GM12878 (cell line): ENCODE measurements around the gene MSI2. TPM values are rescaled to one million over a fixed set of nuclear protein-coding genes. Genes with fewer than 3 reads are reported as not detected.
A peak's percentile ranks its signal among the peaks of the same experiment; 100 is the strongest.

Source experiments
- ATAC-seq: fragments of 200-7000 bp; cut with Tn5 transposase; 3 replicates; pipeline ENCODE4 v1.9.1; 2020; ENCODE audit warnings: mild to moderate bottlenecking, moderate library complexity
- BruUV-seq: library from RNA; stranded (reverse); fragments of 400-500 nt; replicated peaks from 2 replicates; lab custom pipeline; 2021; lab: Mats Ljungman, UMichigan
- CTCF ChIA-PET: fragments of 300-600 bp; sonication (Branson Sonifier 250); formaldehyde crosslinking; extraction: SDS; loops from one replicate; lab custom pipeline; 2021; ENCODE audit warnings: inconsistent platforms; lab: Yijun Ruan, JAX
- POLR2A ChIA-PET: fragments of 350-600 bp; formaldehyde crosslinking; extraction: SDS; loops from one replicate; lab custom pipeline; 2021; ENCODE audit warnings: inconsistent platforms; lab: Charles Lee
- RAD21 ChIA-PET: fragments of 300-600 bp; sonication (Branson Sonifier 250); formaldehyde crosslinking; loops from one replicate; lab custom pipeline; 2023; ENCODE audit warnings: antibody characterized with exemption; ENCODE audit not compliant: unreplicated experiment; lab: Charles Lee
- SMC1A ChIA-PET: fragments of 300-600 bp; sonication (Branson Sonifier 250); formaldehyde crosslinking; loops from one replicate; lab custom pipeline; 2023; ENCODE audit not compliant: unreplicated experiment, uncharacterized antibody; lab: Charles Lee
- DNase-seq: peaks from one replicate; pipeline ENCODE4 v3.0.0-alpha.2; 2011; ENCODE audit warnings: low read depth, low spot score
- FAIRE-seq: peaks from 3 replicates; lab custom pipeline; 2011; peaks lifted over from hg19 to GRCh38; lab: Jason Lieb, UNC
- H2AFZ ChIP-seq: 2 replicates; pipeline ENCODE4 v1.6.0; 2011; ENCODE audit warnings: low read depth, low read length, control low read depth; ENCODE audit not compliant: control insufficient read depth
- H3K27ac ChIP-seq: 2 replicates; pipeline ENCODE4 v1.5.1; 2011; ENCODE audit warnings: control low read depth; ENCODE audit not compliant: control insufficient read depth, insufficient read depth
- H3K27me3 ChIP-seq, 2 experiments: replicated peaks in 1 of 2; 2 replicates each; pipeline versions ENCODE4 v1.6.0 to v1.6.1; 2011; ENCODE audit warnings: low read length in 1 of 2; ENCODE audit not compliant: control insufficient read depth in 2 of 2, insufficient read depth in 2 of 2
- H3K36me3 ChIP-seq, 2 experiments: 2 replicates each; pipeline ENCODE4 v1.5.1; 2011; ENCODE audit warnings: low read length in 1 of 2; ENCODE audit not compliant: control insufficient read depth in 2 of 2, insufficient read depth in 2 of 2
- H3K4me1 ChIP-seq: 2 replicates; pipeline ENCODE4 v1.6.1; 2011; ENCODE audit warnings: mild to moderate bottlenecking, low read length, moderate library complexity, mixed read lengths; ENCODE audit not compliant: control insufficient read depth, insufficient read depth
- H3K4me2 ChIP-seq: 2 replicates; pipeline ENCODE4 v1.6.0; 2011; ENCODE audit warnings: control low read depth; ENCODE audit not compliant: control insufficient read depth, insufficient read depth
- H3K4me3 ChIP-seq: fragments of 200-600 bp; sonication (generic); 2 replicates; pipeline ENCODE4 v1.5.1; 2016
- H3K79me2 ChIP-seq: 2 replicates; pipeline ENCODE4 v1.6.0; 2011; ENCODE audit warnings: low read length; ENCODE audit not compliant: control insufficient read depth, insufficient read depth
- H3K9ac ChIP-seq: 2 replicates; pipeline ENCODE4 v1.8.0; 2011; ENCODE audit warnings: low read length, control low read depth, mixed read lengths; ENCODE audit not compliant: control insufficient read depth, insufficient read depth
- H3K9me3 ChIP-seq: replicated peaks from 3 replicates; pipeline ENCODE4 v1.5.1; 2011; ENCODE audit warnings: mild to moderate bottlenecking, low read length; ENCODE audit not compliant: control insufficient read depth, insufficient read depth
- H4K20me1 ChIP-seq: 2 replicates; pipeline ENCODE4 v1.6.0; 2011; ENCODE audit not compliant: control insufficient read depth, insufficient read depth
- BACH1 ChIP-seq: fragments of 450-650 bp; IDR thresholded peaks from 2 replicates; pipeline ENCODE4 v1.6.1; 2017; ENCODE audit warnings: mild to moderate bottlenecking, borderline replicate concordance
- CREB1 ChIP-seq: IDR thresholded peaks from 2 replicates; pipeline ENCODE4 v1.6.1; 2012; ENCODE audit warnings: low read depth, mild to moderate bottlenecking, inconsistent platforms
- EP300 ChIP-seq, 2 experiments: fragments of 150-350 bp in 1 of 2; IDR thresholded peaks; 2 replicates each; pipeline ENCODE4 v1.6.1; 2011 to 2012; ENCODE audit warnings: low read depth in 2 of 2, low read length in 2 of 2, borderline replicate concordance in 1 of 2, improper control_type of control experiment in 1 of 2, inconsistent platforms in 1 of 2; ENCODE audit not compliant: control insufficient read depth in 1 of 2
- HDGF ChIP-seq: fragments of 450-650 bp; IDR thresholded peaks from 2 replicates; pipeline ENCODE4 v1.6.1; 2016; ENCODE audit warnings: antibody characterized with exemption
- MEF2A ChIP-seq: IDR thresholded peaks from 2 replicates; pipeline ENCODE4 v1.6.1; 2011; ENCODE audit warnings: low read depth, mild to moderate bottlenecking, low read length, moderate library complexity; ENCODE audit not compliant: insufficient read depth
- NFXL1 ChIP-seq: fragments of 450-650 bp; IDR thresholded peaks from 2 replicates; pipeline ENCODE4 v1.6.1; 2017; ENCODE audit warnings: antibody characterized with exemption, mild to moderate bottlenecking, borderline replicate concordance
- PAX8 ChIP-seq: fragments of 450-650 bp; IDR thresholded peaks from 2 replicates; pipeline ENCODE4 v1.6.1; 2017; ENCODE audit warnings: mild to moderate bottlenecking, moderate library complexity
- POLR2AphosphoS5 ChIP-seq: IDR thresholded peaks from 2 replicates; pipeline ENCODE4 v1.6.1; 2011; ENCODE audit warnings: mild to moderate bottlenecking, low read length, inconsistent platforms
- RAD51 ChIP-seq: fragments of 450-650 bp; IDR thresholded peaks from 2 replicates; pipeline ENCODE4 v1.6.1; 2016; ENCODE audit warnings: moderate library complexity, mild to moderate bottlenecking, inconsistent platforms
- WGBS: methylation state at CpG from one replicate; pipeline ENCODE4 v1.1.6; 2016; ENCODE audit warnings: low lambda C conversion rate; ENCODE audit not compliant: insufficient replicate concordance, insufficient coverage; ENCODE audit errors: missing lambda C conversion rate; 5-methylcytosine and 5-hydroxymethylcytosine counted together
- in situ Hi-C: fragments of 300-500 bp; cut with MboI; formaldehyde crosslinking; loops from 9 replicates; pipeline ENCODE4 v1.14.3; 2018; ENCODE audit warnings: mixed read lengths
- intact Hi-C: fragments of 100-400 bp; cut with micrococcal nuclease; formaldehyde crosslinking; loops from one replicate; pipeline ENCODE4 v1.14.2; 2022; ENCODE audit not compliant: unreplicated experiment
- polyA plus RNA-seq, 11 experiments: library from polyadenylated mRNA; depleted of rRNA in 4 of 11; unstranded in 6 of 11; stranded (reverse) in 5 of 11; fragments of >200 nt; fragmentation: Nextera tagmentation in 4 of 11; fragmentation: Illumina TruSeq in 1 of 11; extraction: Ambion mirVana in 4 of 11; extraction: Trizol in 1 of 11; gene quantifications; 1 replicate in 1 of 11; 2 replicates in 10 of 11; pipeline versions ENCODE4 v1.2.1 to v1.2.3, GENCODE V29; 2011 to 2016; ENCODE audit warnings: inconsistent platforms in 2 of 11, missing spikeins in 2 of 11, low read depth in 1 of 11
- total RNA-seq, 4 experiments: library from RNA; depleted of rRNA in 3 of 4; stranded (reverse); fragments of >200 nt in 3 of 4; fragmentation: Illumina TruSeq in 1 of 4; extraction: Trizol in 1 of 4; gene quantifications; 2 replicates each; pipeline versions ENCODE4 v1.2.1 to v1.2.3, GENCODE V29; 2013 to 2021
- TF ChIP-seq, protein P1 (sequence below): IDR thresholded peaks from 2 replicates; pipeline ENCODE4 v1.6.1; 2012; ENCODE audit warnings: low read depth, low read length, improper control_type of control experiment

MSI2 gene
- total and polyA plus RNA-seq, 10 of the 15 experiments (the other 5 are each of a cell fraction or from before 2014, with no cell fraction given): 6.1 to 76.1 (median 42.0) TPM

DNA sequence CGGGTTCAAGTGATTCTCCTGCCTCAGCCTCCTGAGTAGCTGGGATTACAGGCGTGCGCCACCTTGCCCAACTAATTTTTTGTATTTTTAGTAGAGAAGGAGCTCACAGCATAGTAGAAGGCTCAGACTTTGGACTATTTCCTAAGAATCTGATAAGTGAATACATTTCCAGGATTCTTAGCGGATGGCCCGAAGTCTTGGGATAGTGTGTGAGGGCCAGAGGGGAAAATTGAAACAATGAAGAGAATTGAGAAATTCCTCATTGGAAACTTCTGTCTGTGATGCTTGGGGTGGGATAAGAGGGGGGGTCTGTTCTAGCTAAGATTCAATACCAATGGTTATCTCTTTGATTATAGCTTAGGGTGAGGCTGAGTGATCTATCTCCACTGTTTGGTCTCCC lies 183.3 kb downstream of the MSI2 start:
- intact Hi-C loops: loop anchor here (2.0 to 10.0 kb wide), 4 partner anchors 82 to 265 kb away; partner anchors contain the start of gene MSI2
- H3K9me3 ChIP-seq: no peaks in the 10 kb centered on the region
- CTCF ChIA-PET: interaction anchor here (0.7 to 4.0 kb wide), 39 partner anchors 10 to 308 kb away, joined by 3 to 130 read pairs (median 6); partner anchors contain the start of gene MSI2
- H3K4me3 ChIP-seq: no peak overlapping the region
- H3K79me2 ChIP-seq: peaks cover 43% of the 10 kb centered on the region
- SMC1A ChIA-PET: interaction anchor here (0.6 to 4.9 kb wide), 33 partner anchors 8 to 232 kb away, joined by 3 to 90 read pairs (median 8); no protein-coding TSS in a partner anchor
- peaks cover 56% of the 10 kb centered on the region for H3K4me1 ChIP-seq
- H2AFZ ChIP-seq: no peak overlapping the region
- POLR2A ChIA-PET: interaction anchor here (0.7 to 3.0 kb wide), 12 partner anchors 10 to 196 kb away, joined by 3 to 11 read pairs (median 4); no protein-coding TSS in a partner anchor
- H3K36me3 ChIP-seq: peaks cover 2 to 5% of the 10 kb centered on the region in 2 experiments; a peak in 3 of 4 replicates
- no peak for DNase-seq
- 0 out of 2 replicates have a peak overlapping the region, but pooled peaks have one; percentile 58 for H3K4me2 ChIP-seq
- RAD21 ChIA-PET: interaction anchor here (0.7 to 4.3 kb wide), 27 partner anchors 15 to 308 kb away, joined by 3 to 91 read pairs (median 12); partner anchors contain the start of gene MSI2
- no peak overlapping the region for H3K27ac ChIP-seq
- 94% methylated on average over 5 of the region's 5 CpGs for WGBS
- H3K9ac ChIP-seq: no peak overlapping the region
- FAIRE-seq: no peak
- no peak for ATAC-seq
- no peak for TF ChIP-seq NFXL1
- in situ Hi-C loops: no loop called here
- no peaks in the 10 kb centered on the region for H4K20me1 ChIP-seq
- H3K27me3 ChIP-seq: no peaks in the 10 kb centered on the region
- BruUV-seq: no TSS peak

DNA sequence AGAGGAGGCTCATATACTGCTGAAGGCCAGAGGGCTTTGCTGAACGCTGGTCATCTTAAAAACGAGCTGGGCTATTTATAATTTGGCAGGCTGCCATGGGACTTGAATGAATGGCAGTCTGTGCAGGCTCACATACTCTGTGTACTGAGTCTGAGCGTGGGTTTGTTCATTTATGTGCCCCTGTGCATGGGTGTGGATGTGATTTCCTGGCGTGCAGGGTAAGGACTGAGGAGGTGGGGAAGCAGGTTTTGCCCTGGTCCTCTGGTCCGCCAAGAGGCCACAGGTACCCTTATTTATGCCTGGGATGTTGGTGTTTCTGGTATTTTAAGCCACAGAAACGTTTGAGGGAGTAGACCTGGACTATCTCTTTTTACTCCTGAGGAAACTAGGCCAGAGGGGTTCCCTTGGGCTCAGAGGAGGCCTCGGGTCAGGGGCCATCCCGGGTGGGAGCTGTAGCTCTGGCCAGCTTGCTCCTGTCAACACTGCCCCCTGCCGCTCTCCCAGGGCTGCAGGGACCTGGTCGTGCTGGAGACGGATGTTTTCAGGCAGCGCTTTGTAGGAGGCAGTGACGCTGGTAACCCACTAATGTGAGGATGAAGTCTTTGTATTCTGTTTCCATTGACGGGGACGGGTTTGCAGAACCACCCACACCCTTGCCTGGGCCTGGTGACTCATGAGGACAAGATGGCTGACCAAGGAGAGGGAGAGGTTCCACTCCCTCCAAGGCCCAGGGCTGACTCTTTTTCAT lies 184.4 kb downstream of the MSI2 start:
- no TSS peak for BruUV-seq
- intact Hi-C loops (loop anchor here (2.0 to 10.0 kb wide), 4 partner anchors 83 to 266 kb away; partner anchors contain the start of gene MSI2), in situ Hi-C loops (no loop called here)
- ChIA-PET RAD21 (interaction anchor here (0.6 to 4.3 kb wide), 34 partner anchors 10 to 307 kb away, joined by 3 to 91 read pairs (median 8); partner anchors contain the start of gene MSI2), SMC1A (interaction anchor here (0.6 to 4.9 kb wide), 36 partner anchors 9 to 231 kb away, joined by 3 to 90 read pairs (median 8); no protein-coding TSS in a partner anchor), POLR2A (interaction anchor here (0.7 to 3.0 kb wide), 20 partner anchors 11 to 232 kb away, joined by 3 to 11 read pairs (median 3); no protein-coding TSS in a partner anchor), CTCF (interaction anchor here (0.5 to 4.0 kb wide), 45 partner anchors 10 to 307 kb away, joined by 3 to 130 read pairs (median 5); partner anchors contain the start of gene MSI2)
- H3K36me3 ChIP-seq: peaks cover 3 to 5% of the 10 kb centered on the region in 2 experiments; a peak in 3 of 4 replicates
- H3K9ac ChIP-seq: peak overlapping the region; percentile 61
- H3K4me2 ChIP-seq: peak overlapping the region; percentile 58
- H3K9me3 ChIP-seq: no peaks in the 10 kb centered on the region
- ATAC-seq: peak; percentile 79
- no peak for FAIRE-seq
- no peaks in the 10 kb centered on the region for H4K20me1 ChIP-seq
- no peaks in the 10 kb centered on the region for H3K27me3 ChIP-seq
- H3K79me2 ChIP-seq: peaks cover 45% of the 10 kb centered on the region
- DNase-seq: peak; percentile 63
- peak overlapping the region; percentile 17; the same call in 1 of the 2 replicates for H3K4me3 ChIP-seq
- WGBS: 52% methylated on average over 15 of the region's 15 CpGs
- H3K27ac ChIP-seq: peak overlapping the region; percentile 92
- H2AFZ ChIP-seq: peak overlapping the region; percentile 2
- H3K4me1 ChIP-seq: peaks cover 58% of the 10 kb centered on the region
- TF ChIP-seq PAX8: no peak
- TF ChIP-seq MEF2A: 0 out of 2 replicates have a peak, but pooled peaks have one; percentile 27
- TF ChIP-seq POLR2AphosphoS5: peak; percentile 13; the same call in 1 of the 2 replicates
- TF ChIP-seq, protein P1, sequence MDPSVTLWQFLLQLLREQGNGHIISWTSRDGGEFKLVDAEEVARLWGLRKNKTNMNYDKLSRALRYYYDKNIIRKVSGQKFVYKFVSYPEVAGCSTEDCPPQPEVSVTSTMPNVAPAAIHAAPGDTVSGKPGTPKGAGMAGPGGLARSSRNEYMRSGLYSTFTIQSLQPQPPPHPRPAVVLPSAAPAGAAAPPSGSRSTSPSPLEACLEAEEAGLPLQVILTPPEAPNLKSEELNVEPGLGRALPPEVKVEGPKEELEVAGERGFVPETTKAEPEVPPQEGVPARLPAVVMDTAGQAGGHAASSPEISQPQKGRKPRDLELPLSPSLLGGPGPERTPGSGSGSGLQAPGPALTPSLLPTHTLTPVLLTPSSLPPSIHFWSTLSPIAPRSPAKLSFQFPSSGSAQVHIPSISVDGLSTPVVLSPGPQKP: no peak
- peak; percentile 47; the same call in 1 of the 2 replicates for TF ChIP-seq BACH1
- TF ChIP-seq EP300 (IDR thresholded peaks at IDR 0.05; ENCODE audit: borderline replicate concordance in 1 of 2, control insufficient read depth in 1 of 2, low read depth in 2 of 2, low read length in 2 of 2): peak; percentile 75 to 76; a peak in 2 of 4 replicates
- TF ChIP-seq CREB1: 0 out of 2 replicates have a peak, but pooled peaks have one; percentile 45
- no peak for TF ChIP-seq RAD51
- TF ChIP-seq HDGF: 0 out of 2 replicates have a peak, but pooled peaks have one; percentile 18
